Measurements from ENCODE around the gene FPGS. TPM values are rescaled to one million over a fixed set of nuclear protein-coding genes. Genes with fewer than 3 reads are reported as not detected.

The FPGS gene
- total and polyA plus RNA-seq, 9 donors = 18.9 to 209 (median 154) TPM

- intact Hi-C loops (cut with DNase I) = no loop called here
- peaks cover 3% of the 10 kb centered on the region for H3K4me1 ChIP-seq (ENCODE audit: insufficient read depth)
- H3K4me3 ChIP-seq = no peak overlapping the region
- DNase-seq = peak in 1 of 5 donors; percentile 23
- TF ChIP-seq POLR2A (IDR thresholded peaks at IDR 0.05) = no peak
- TF ChIP-seq EP300 (IDR thresholded peaks at IDR 0.05) = no peak
- TF ChIP-seq, protein P1, sequence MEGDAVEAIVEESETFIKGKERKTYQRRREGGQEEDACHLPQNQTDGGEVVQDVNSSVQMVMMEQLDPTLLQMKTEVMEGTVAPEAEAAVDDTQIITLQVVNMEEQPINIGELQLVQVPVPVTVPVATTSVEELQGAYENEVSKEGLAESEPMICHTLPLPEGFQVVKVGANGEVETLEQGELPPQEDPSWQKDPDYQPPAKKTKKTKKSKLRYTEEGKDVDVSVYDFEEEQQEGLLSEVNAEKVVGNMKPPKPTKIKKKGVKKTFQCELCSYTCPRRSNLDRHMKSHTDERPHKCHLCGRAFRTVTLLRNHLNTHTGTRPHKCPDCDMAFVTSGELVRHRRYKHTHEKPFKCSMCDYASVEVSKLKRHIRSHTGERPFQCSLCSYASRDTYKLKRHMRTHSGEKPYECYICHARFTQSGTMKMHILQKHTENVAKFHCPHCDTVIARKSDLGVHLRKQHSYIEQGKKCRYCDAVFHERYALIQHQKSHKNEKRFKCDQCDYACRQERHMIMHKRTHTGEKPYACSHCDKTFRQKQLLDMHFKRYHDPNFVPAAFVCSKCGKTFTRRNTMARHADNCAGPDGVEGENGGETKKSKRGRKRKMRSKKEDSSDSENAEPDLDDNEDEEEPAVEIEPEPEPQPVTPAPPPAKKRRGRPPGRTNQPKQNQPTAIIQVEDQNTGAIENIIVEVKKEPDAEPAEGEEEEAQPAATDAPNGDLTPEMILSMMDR (IDR thresholded peaks at IDR 0.05) = no peak
- no peaks in the 10 kb centered on the region for H3K36me3 ChIP-seq
- 70 to 81% (median 76%) methylated on average over 8 of the region's 8 CpGs for WGBS, 3 donors
- H3K27ac ChIP-seq = peak overlapping the region; percentile 36 to 55
- H3K9me3 ChIP-seq = no peaks in the 10 kb centered on the region
- H3K27me3 ChIP-seq = no peaks in the 10 kb centered on the region
These were observed 14.0 kb downstream of the FPGS start for GRCh38 chr9:127816728-127817127.

GRCh38 chr9:127817881-127818434, 15.3 kb downstream of the FPGS start:
- 59 to 75% (median 67%) methylated on average over 17 of the region's 17 CpGs for WGBS, 3 donors

DNA sequence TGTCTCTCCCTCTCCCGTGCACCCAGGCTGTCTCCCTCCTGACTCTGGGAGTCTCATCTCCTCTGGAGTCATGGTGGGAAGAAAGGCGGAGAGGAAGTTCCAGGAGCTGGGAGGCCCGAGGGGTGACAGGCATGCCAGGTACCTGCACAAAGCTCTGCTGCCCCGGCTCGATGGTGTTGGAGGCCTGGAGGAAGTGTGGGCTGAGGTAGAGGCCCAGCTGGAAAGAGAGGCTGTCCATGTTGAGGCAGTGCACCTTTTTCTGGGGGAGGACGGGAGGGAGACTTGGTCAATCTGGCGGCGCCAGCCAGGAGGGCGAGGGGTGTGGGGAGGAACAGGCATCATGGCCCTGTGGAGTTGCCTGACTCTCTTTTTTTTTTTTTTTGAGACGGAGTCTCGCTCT, 15.9 kb downstream of the FPGS start:
- no peak overlapping the region for H3K27ac ChIP-seq
- H3K4me3 ChIP-seq = no peak overlapping the region
- TF ChIP-seq POLR2A (IDR thresholded peaks at IDR 0.05) = no peak
- no peak for TF ChIP-seq EP300 (IDR thresholded peaks at IDR 0.05)
- TF ChIP-seq, protein P1 (IDR thresholded peaks at IDR 0.05) = no peak
- no peak for DNase-seq
- 85 to 89% (median 86%) methylated on average over 11 of the region's 11 CpGs for WGBS, 3 donors
- no peaks in the 10 kb centered on the region for H3K36me3 ChIP-seq
- intact Hi-C loops (cut with DNase I) = no loop called here
- peaks cover 3% of the 10 kb centered on the region for H3K4me1 ChIP-seq (ENCODE audit: insufficient read depth)
- no peaks in the 10 kb centered on the region for H3K27me3 ChIP-seq
- no peaks in the 10 kb centered on the region for H3K9me3 ChIP-seq

More at GRCh38 chr9:127817881-127818434, 15.3 kb downstream of the FPGS start:
- Histone ChIP-seq H3K4me3 (no peak overlapping the region), H3K4me1 (ENCODE audit: insufficient read depth) (peaks cover 3% of the 10 kb centered on the region), H3K36me3 (no peaks in the 10 kb centered on the region), H3K9me3 (no peaks in the 10 kb centered on the region), H3K27me3 (no peaks in the 10 kb centered on the region), H3K27ac (peak overlapping the region in 1 of 2 donors; percentile 17)
- no peak for TF ChIP-seq POLR2A (IDR thresholded peaks at IDR 0.05)
- TF ChIP-seq, protein P1 (IDR thresholded peaks at IDR 0.05) = no peak
- TF ChIP-seq EP300 (IDR thresholded peaks at IDR 0.05) = no peak
- DNase-seq = peak in 1 of 5 donors; percentile 26
- intact Hi-C loops (cut with DNase I) = no loop called here

GRCh38 chr9:127822108-127822507, 19.4 kb downstream of the FPGS start:
- H3K36me3 ChIP-seq = no peaks in the 10 kb centered on the region
- H3K27me3 ChIP-seq = no peaks in the 10 kb centered on the region
- intact Hi-C loops (cut with DNase I) = loop anchor here in 1 of 4 donors (5.0 kb wide), 1 partner anchor 310 kb away; no protein-coding TSS in a partner anchor
- DNase-seq = no peak
- H3K27ac ChIP-seq = no peak overlapping the region
- TF ChIP-seq POLR2A (IDR thresholded peaks at IDR 0.05) = no peak
- TF ChIP-seq, protein P1 (IDR thresholded peaks at IDR 0.05) = no peak
- peak; percentile 10 for TF ChIP-seq EP300 (IDR thresholded peaks at IDR 0.05)
- 13 to 29% (median 23%) methylated on average over 4 of the region's 4 CpGs for WGBS, 3 donors
- no peak overlapping the region for H3K4me3 ChIP-seq
- H3K4me1 ChIP-seq (ENCODE audit: insufficient read depth) = peaks cover 10% of the 10 kb centered on the region
- H3K9me3 ChIP-seq = no peaks in the 10 kb centered on the region

Data from ovary (tissue), 9 donors.